ENCODE results near the gene GPS1. TPM values are rescaled to one million over a fixed set of nuclear protein-coding genes. Genes with fewer than 3 reads are reported as not detected.

The GPS1 gene
- polyA plus RNA-seq, 1 donor = 102 TPM

- DNase-seq = no peak
Observed at GRCh38 chr17:82041144-82041814, 10.4 kb upstream of the GPS1 start.

- no peak for DNase-seq
Observed at GRCh38 chr17:82042649-82043048, 9.0 kb upstream of the GPS1 start.

- DNase-seq = no peak
Observed at GRCh38 chr17:82043507-82043906, 8.2 kb upstream of the GPS1 start.

GRCh38 chr17:82045936-82046484 lies 5.7 kb upstream of the GPS1 start:
- no peak for DNase-seq

GRCh38 chr17:82046903-82047302 lies 4.8 kb upstream of the GPS1 start:
- DNase-seq = no peak

- DNase-seq = no peak
Observed at GRCh38 chr17:82047379-82047778, 4.3 kb upstream of the GPS1 start.

GRCh38 chr17:82047914-82048570 lies 3.7 kb upstream of the GPS1 start:
- DNase-seq = no peak

- no peak for DNase-seq
Observed at GRCh38 chr17:82048571-82048971, 3.1 kb upstream of the GPS1 start.

GRCh38 chr17:82049106-82049505 lies 2.6 kb upstream of the GPS1 start:
- no peak for DNase-seq

- no peak for DNase-seq
Observed at GRCh38 chr17:82049521-82049971, 2.2 kb upstream of the GPS1 start.

GRCh38 chr17:82050152-82050760 lies 1.4 kb upstream of the GPS1 start:
- no peak for DNase-seq

- no peak for DNase-seq
Observed at GRCh38 chr17:82050761-82051641, 697 bp upstream of the GPS1 start.

- no peak for DNase-seq
Observed at GRCh38 chr17:82052638-82053059, 951 bp downstream of the GPS1 start.

- DNase-seq = no peak
Observed at GRCh38 chr17:82053130-82053529, 1.4 kb downstream of the GPS1 start.

- DNase-seq = no peak
Observed at GRCh38 chr17:82053556-82054263, 2.0 kb downstream of the GPS1 start.

- DNase-seq = no peak
Observed at GRCh38 chr17:82054351-82055022, 2.8 kb downstream of the GPS1 start.

GRCh38 chr17:82055023-82055964 lies 3.6 kb downstream of the GPS1 start:
- no peak for DNase-seq

GRCh38 chr17:82055965-82056728 lies 4.4 kb downstream of the GPS1 start:
- no peak for DNase-seq

Measured in left kidney (tissue), 2 donors.